Measurements from ENCODE around the gene KIAA0825.
"Not testable (repeated sequence)": the region's sequence is repeated elsewhere in the genome, so short reads cannot be mapped to it uniquely, and the experiment has no call there.

Gene KIAA0825

GRCh38 chr5:94240134-94240533 lies 378.3 kb downstream of the KIAA0825 start:
- no peak for DNase-seq

GRCh38 chr5:94239266-94239665 lies 379.1 kb downstream of the KIAA0825 start:
- no peak for DNase-seq

GRCh38 chr5:94234987-94235386 lies 383.4 kb downstream of the KIAA0825 start:
- no peak for DNase-seq

GRCh38 chr5:94228791-94229190 lies 389.6 kb downstream of the KIAA0825 start:
- no peak for DNase-seq

GRCh38 chr5:94223235-94223634 lies 395.2 kb downstream of the KIAA0825 start:
- no peak for DNase-seq

- DNase-seq = no peak
Measured at GRCh38 chr5:94218374-94218773, 400.0 kb downstream of the KIAA0825 start.

GRCh38 chr5:94217745-94218144 lies 400.7 kb downstream of the KIAA0825 start:
- no peak for DNase-seq

GRCh38 chr5:94217216-94217615 lies 401.2 kb downstream of the KIAA0825 start:
- DNase-seq = no peak

- DNase-seq = no peak
Measured at GRCh38 chr5:94212476-94212875, 405.9 kb downstream of the KIAA0825 start.

- peak; percentile 5 for DNase-seq
Measured at GRCh38 chr5:94209774-94210355, 408.5 kb downstream of the KIAA0825 start.

- DNase-seq = no peak
Measured at GRCh38 chr5:94209272-94209671, 409.1 kb downstream of the KIAA0825 start.

GRCh38 chr5:94199566-94199965 lies 418.8 kb downstream of the KIAA0825 start:
- DNase-seq = no peak

GRCh38 chr5:94197970-94198369 lies 420.4 kb downstream of the KIAA0825 start:
- DNase-seq = no peak

GRCh38 chr5:94196953-94197352 lies 421.5 kb downstream of the KIAA0825 start:
- no peak for DNase-seq

- no peak for DNase-seq
Measured at GRCh38 chr5:94192658-94193391, 425.6 kb downstream of the KIAA0825 start.

GRCh38 chr5:94191604-94192003 lies 426.8 kb downstream of the KIAA0825 start:
- DNase-seq = no peak

- DNase-seq = no peak
Measured at GRCh38 chr5:94188725-94189124, 429.7 kb downstream of the KIAA0825 start.

- DNase-seq = no peak
Measured at GRCh38 chr5:94184870-94185269, 433.5 kb downstream of the KIAA0825 start.

GRCh38 chr5:94181895-94182294 lies 436.5 kb downstream of the KIAA0825 start:
- no peak for DNase-seq

- DNase-seq = no peak
Measured at GRCh38 chr5:94180761-94181160, 437.6 kb downstream of the KIAA0825 start.

GRCh38 chr5:94175912-94176311 lies 442.5 kb downstream of the KIAA0825 start:
- DNase-seq = no peak

- DNase-seq = no peak
Measured at GRCh38 chr5:94174748-94175411, 443.5 kb downstream of the KIAA0825 start.

- DNase-seq = no peak
Measured at GRCh38 chr5:94173100-94173499, 445.3 kb downstream of the KIAA0825 start.

- DNase-seq = not testable (repeated sequence)
Measured at GRCh38 chr5:94171070-94171469, 447.3 kb downstream of the KIAA0825 start.

Data from retina (tissue), 1 donor.